Hematopoietic multipotent progenitor cell treated with erythropoietin and hydrocortisone succinate and interleukin-3 and kit ligand, for 15 days (in vitro differentiated cells): ENCODE measurements around the gene FCGBP.

Experiments used
- DNase-seq: peaks from one replicate; pipeline ENCODE4 v3.0.0-alpha.2; 2015; ENCODE audit warnings: low spot score

Gene FCGBP

DNA sequence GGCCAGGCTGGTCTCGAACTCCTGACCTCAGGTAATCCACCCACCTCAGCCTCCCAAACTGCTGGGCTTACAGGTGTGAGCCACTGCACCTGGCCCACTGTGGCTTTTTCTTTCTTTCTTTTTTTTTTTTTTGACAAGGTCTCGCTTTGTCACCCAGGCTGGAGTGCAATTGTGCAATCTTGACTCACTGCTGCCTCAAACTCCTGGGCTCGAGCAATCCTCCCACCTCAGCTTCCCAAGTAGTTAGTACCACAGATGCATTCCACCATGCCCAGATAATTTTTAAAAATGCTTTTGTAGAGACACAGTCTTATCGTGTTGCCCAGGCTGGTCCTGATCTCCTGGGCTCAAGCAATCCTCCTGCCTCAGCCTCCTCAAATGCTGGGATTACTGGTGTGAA is 12.1 kb upstream of the FCGBP start:
- DNase-seq, result no peak

DNA sequence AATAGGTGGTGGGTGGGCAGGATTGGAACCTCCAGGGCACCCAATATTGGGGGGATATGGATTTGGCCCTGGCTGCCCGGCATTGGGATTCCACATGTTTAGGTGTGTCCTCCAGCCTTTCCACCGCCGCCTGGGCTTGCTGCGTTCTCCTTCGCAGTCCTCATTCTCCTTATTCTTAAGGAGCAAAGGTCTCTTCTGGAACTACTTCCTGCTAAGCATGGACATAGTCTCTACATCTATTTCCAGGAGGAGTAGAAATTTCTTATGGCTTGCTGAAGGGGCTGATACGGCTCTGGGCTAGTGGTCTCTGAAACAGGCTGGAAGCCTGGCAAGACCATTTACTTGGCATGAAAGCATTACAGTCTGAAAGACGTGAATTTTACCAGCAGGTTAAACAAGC is 9.2 kb upstream of the FCGBP start:
- DNase-seq, result no peak

DNA sequence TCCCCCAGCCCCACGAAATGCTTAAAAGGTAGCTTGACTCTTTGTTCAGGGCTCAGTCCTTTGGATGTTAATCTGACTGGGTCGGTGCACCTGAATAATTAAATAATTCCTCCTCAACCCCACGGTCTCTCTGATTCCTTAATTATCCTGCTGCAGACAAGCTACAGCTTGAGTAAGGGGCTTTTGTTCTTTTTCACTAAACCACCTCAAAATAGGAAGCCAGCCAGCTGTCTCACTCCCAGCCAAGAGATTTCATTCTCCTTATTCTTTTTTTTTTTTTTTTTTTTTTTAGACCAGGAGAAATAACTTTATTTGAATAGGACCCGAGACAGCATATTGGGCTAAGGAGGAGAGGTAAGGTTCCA is 7.9 kb upstream of the FCGBP start:
- DNase-seq, result no peak

DNA sequence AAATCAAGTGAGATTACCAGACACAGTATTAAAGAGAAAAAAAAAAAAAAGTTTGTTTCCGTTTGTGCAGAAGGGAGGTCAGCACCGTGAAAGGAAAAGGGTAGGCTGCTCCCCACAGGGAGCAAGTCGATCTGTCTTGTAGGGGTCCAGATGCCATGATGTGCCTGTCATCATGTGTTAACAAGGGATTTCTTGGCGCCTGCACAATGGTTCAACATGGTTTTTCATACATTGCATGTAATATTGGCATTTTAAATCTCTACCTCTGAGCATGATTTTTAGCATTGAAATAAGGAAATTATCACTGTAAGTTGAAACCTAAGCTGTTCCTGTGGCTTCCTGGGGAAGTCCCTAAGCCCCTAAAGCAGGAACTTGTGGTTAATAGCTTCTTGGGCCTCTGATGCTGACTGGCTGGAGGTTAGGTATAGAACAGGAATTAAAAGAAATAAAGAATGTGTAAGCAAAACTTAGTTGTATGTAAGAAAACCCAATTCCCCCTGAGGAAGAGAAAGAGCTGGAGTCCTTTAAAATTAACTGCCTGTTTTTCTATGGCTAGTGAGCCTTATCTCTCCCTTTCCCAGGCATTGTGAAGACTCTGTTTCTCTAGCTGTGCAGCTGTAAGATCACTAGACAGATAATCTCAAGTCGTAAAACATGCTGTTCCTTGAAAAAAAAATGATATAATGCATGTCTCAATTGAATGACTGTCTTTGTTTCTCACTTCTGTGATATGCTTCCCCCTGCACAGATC is 7.4 kb upstream of the FCGBP start:
- DNase-seq, result no peak

DNA sequence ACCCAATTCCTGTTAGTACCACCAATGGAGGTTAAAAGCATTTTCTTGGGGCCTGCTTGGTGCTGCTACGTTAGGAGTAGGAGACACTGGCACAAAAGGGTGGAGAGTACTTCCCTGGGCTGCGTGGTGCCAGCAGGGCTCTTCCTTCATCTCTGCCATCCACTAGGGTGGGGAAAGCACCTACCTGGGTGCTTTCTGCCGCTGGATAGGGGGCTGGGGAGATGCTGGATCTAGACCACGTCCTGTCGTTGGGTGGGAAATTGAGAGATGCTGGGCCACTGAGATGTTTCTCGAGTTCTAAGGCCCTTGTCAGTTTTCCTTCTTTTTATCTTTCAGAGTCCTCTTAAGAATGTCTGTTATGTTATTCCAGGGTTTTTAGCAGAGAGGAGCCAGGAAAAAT is 6.7 kb upstream of the FCGBP start:
- DNase-seq, result no peak

DNA sequence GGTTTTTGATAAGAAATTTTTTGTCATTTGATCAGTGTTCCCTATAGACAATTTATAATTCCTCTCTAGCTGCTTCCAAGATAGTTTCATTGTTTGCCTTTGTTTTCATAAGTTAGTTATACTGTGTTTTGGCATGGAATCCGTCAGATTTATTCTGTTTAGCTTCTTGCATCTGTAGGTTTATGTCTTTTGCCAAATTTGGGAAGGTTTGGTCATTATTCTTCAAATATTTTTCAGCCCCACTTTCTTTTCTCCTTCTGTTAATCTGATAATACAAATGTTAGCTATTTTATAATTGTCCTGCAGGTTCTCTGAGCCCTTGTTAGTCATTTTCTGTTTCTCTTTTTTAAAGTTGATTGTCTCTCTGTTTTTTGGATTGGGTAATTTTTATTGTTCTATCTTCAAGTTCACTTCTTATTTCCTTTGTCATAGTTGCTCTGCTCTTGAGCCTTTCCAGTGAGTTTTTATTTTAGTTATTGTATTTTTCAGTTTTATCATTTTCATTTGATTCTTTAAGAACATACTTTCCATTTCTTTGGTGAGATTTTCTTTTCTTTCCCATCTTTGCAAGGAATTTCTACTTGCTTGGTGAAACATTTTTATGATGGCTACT is 5.9 kb upstream of the FCGBP start:
- no peak for DNase-seq

DNA sequence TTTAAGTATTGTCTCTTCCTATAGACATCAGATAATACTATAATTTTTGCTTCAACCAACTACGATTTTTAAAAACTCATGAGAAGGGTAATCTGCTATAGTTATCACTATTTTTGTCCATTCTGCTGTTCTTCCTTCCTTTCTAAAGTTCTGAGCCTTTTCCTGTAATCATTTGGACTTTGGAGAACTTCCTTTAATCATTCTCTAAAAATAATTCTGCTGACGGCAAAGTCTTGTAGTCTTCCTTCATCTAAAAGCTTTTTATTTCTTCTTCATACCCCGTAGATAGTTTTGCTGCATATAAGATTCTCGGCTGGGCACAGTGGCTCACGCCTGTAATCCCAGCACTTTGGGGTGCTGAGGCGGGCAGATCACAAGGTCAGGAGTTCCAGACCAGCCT is 5.1 kb upstream of the FCGBP start:
- DNase-seq, result no peak

DNA sequence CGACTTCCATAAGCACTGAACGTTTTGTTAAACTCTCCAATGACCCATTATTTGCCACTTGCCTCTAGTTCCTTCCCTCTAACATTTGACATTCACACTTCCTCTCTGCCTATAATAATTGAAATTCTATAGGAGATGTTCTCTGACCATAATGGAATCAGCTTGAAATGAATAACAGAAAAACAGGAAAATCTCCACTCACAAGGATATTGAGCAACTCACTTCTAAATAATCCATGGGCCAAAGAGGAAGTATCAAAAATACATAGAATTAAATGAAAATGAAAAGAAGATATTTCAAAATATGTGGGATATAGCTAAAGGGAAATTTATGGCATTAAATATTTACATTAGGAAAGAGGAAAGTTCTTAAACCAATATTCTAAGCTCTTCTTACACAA is 3.4 kb upstream of the FCGBP start:
- DNase-seq, result no peak

DNA sequence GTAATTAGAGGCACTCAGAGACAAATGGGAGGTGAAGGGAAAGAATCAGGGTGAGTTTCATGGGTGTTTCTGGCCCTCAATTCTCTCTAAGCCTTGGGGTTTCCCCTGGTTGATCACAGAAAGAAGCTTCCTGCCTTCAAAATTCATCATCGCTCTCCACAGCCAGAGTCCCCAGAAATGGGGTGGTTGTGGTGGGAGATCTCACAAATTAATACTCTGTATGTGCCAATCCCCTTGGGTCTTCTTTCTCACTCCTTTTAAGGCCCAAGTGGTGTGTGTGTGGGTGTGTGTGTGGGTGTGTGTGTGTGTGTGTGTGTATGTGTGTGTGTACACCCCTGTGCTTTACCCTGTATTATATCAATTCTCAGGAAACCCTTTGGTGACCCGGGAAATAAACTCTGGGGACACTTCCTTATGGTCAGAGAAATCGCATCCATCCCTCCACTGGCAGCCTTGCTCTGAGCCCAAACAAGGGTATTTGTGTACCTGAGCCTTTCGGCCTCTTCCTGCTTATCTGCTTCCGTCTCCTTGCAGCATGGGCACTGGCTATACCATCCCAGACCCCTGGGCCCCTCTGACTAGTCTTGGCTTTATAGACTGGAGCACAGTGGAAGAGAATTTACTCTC is 2.8 kb upstream of the FCGBP start:
- no peak for DNase-seq

DNA sequence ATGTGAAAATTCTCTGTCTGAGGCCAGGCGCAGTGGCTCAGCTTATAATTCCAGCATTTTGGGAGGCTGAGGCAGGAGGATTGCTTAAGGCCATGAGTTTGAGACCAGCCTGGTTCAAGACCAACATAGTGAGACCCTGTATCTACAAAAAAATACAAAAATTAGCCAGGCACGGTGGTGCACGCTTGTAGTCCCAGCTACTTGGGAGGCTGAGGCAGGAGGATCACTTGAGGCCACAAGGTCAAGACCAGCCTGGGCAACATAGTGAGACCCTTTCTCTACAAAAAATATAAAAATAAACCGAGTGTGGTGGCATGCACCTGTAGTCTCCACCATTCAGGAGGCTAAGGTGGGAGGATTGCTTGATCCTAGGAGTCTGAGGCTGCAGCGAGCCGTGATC is 2.2 kb upstream of the FCGBP start:
- no peak for DNase-seq

DNA sequence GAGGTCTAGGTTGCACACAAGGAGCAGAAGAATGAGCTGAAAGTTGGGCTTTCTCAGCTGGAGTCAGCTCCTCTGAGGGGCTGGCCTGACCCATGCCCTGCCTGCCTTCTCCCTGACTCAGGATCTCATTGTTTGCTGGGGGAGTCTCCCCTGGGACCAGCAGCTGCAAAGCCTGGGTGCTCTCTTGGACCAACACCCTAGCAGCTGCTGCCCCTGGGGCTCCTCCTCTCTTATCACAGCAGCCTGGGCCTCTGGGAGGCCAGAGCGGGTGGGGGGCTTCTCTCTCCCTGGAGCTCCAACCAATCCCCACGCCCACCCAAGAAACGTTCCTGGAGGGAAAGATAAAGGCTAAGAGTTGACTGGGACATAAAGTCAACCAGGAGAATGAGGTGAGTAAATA is 1.6 kb upstream of the FCGBP start:
- no peak for DNase-seq

DNA sequence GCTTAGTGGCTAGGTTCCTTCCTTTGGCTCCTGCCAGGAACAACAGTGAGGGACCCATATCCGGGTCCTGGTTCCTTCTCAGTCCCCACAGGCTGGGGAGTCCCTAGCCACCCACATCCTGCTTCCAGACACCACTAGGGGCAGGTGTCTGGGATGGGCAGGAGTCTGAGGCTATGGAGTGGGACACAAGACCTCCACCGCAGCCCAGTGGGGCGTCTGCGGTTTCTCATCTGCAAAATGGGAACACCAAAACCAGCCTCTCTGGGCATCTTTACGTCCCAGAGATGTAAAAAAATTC is 879 bp upstream of the FCGBP start:
- DNase-seq, result no peak

DNA sequence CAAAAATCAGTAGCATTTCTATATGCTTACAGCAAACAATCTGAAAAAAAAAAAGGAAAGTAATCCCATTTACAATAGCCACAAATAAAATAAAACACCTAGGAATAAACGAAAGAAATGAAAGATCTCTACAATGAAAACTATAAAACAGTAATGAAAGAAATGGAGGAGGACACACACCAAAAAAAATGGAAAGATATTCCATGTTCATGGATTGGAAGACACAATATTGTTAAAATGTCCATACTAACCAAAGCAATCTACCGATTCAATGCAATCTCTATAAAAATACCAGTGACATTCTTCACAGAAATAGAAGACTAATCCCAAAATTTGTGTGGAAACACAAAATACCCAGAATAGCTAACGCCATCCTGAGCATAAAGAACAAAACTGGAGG is 4.7 kb downstream of the FCGBP start:
- DNase-seq, result no peak

DNA sequence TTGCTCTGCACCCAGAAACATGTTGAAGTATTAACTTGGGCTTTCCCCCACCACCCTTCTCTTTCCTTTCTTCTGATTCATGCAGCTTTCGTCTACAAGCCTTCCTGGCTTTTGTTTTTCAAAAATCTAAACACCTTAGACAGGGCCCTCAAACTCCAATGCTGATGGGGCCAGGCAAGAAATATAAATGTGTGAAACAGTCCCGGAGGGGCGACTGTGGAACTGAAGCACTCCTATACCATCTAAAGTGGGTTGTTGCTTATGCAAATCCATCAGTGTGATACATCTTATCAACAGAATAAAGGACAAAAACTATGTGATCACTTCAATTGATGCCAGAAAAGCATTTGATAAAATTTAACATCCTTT is 6.1 kb downstream of the FCGBP start:
- DNase-seq, result no peak

DNA sequence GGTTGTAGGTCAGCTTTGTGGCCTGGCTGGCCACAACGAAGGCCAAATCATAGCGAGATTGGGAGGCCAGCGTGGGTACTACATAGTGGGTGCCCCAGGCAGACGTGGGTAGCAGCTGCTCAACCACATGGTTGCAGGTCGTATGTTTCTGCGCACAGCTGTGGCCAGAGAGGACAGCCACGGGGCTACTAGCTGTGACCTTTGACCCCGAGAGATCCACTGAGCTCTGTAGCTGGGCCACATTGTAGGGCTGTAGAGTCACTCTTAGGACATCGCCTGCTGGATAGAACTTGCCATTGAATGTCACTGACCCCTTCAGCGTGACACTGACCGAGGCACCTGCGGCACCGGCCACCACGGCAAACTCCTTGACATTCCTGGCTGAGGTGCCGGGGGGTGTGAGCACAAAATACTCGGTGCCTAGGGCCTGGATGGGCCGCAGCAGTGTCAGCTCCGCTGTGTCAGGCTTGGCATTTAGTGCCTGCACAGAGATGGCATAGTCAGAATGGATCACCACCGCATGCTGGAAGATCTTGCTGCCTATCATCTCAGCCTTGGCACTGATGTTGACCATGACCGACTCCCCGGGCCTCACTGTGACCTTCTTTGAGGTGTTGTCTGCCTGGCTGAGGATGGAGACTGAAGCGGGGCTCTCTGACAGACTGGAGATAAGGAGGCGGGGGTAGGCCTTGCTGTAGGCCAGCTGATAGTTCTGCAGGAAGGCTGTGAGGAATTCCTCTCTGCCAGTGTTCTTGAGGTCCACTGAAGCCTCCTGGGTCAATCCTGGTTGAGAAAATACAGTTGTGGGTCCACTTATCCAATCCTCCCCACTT is 6.7 kb downstream of the FCGBP start:
- DNase-seq, result no peak

DNA sequence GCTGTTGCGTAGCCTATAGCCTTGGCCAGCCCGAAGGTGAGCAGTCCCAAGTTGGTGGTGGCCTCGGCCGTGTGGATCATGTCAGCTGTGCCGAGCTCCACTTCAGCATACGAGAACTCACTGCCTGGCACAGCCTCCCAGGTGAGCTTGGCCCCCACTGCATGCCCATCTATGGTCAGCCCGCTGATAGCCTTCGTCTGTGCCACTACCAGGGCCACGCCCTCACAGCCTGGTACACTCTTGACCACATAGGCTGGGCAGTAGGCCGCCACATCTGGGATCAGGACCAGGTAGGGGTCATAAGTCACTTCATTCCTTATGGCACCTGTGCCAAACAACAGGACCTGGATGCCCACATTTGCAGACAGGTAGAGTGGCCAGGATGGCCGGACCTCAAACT is 7.4 kb downstream of the FCGBP start:
- no peak for DNase-seq

DNA sequence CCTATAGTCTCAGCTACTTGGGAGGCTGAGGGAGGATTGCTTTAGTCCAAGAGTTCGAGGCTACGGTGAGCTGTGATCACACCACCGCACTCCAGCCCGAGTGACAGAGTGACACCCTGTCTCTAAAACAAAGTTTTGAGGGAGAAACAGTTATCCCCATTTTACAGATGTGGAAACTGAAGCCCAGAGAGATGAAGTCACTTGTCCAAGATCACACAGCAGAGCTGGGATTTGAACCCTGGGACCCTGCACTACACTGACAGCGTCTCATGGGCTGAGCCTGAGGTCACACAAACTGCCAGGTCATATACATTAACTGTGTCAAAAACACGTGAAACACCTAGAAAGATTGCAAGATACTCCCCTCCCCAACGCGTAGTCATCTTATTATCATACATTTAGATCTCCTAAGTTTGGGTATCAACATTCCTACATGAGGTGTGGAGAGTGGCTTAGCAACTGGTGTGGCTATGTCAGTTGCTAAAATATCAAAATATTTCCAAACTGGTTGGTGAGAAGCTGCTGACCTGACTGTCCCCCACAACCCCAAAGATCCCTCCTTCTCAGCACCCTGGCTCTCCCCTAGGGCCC is 8.2 kb downstream of the FCGBP start:
- no peak for DNase-seq

DNA sequence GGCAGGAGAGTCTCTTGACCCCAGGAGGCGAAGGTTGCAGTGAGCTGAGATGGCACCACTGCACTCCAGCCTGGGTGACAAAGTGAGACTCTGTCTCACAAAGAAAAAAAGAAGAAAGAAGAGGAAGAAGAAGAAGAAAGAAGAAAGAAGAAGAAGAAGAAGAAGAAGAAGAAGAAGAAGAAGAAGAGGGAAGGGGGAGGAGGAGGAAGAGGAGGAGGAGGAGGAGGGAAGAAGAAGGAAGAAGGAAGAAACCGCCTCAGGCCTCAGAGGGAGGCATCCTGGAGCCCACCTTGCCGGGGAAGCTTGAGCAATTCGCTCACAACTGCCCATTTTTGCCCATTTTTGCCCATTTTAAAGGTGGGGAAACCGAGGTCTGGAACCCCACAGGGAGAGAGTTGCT is 9.5 kb downstream of the FCGBP start:
- no peak for DNase-seq

DNA sequence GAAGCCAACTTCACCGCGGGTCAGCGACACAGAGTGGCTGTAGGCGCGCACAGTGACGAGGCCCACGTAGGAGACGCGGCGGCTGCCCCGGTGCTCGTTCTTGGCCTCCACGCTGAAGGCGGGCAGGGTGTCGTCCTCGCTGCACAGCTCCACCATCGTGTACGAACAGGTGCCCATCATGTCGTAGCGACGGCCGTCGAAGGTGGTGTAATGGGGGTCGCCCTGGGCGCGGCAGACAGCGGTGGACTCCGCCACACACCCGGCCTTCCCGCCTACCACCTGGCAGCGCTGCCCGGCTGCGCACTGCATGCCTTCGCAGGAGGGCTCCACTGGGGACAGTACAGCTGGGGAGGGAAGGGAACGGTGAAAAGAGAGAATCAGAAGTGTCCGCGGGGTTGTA is 10.0 kb downstream of the FCGBP start:
- DNase-seq, result no peak

DNA sequence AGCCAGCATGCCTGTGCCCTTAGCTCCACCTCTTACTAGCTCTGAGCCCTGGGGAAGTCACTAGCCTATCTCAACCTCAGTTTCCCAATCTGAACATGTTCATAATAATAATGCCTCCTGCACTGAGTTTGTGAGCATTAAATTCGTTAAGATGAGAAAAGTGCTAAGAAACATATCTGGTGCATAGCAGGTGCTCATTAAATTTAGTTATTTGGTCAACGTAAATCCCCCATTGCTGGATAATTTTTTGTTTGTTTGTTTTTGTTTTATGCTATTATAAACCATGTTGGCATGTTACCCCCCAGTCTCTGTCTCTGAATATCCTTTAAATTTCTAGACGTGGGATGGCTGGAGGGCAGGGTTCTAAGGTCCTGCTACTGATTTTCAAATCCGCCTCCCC is 10.6 kb downstream of the FCGBP start:
- DNase-seq, result no peak

DNA sequence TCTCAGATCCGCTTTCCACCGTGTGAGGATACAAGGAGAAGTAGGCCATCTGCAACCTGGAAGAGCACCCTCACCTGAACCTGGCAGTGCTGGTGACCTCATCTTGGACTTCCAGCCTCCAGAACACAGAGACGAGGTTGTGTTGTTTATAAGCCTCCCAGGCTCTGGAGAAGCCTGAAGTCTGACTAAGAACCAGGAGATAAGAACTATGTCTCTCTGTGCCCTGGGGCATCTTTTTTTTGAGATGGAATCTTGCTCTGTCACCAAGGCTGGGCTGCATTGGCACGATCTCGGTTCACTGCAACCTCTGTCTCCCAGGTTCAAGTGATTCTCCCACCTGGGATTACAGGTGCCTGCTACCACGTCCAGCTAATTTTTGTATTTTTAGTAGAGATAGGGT is 14.5 kb downstream of the FCGBP start:
- no peak for DNase-seq

DNA sequence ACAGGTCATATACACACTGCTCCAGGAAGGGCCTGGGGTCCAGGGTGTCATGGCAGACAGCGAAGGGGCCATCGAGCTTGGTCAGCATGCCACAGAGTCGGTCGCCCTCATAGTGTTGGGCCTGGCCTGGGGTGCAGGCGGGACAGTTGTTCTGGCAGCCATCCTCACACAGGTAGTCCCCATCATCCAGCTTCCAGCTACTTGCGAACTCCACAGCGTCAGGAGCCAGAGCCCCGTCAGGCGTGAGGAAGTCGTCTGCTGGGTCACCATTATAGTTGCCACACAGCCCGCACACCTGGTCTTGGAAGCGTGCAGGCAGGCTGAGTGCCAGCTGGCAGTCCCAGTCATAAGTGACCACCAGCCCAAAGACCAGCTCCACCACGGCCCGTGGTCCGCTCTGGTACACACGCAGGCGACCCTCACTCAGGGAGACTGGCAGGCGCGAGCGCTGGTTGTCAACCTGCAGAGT is 16.2 kb downstream of the FCGBP start:
- DNase-seq, result no peak
